GM18519 (cell line): ENCODE measurements around the gene SMIM29.

Experiments used
- ATAC-seq: cut with Tn5 transposase; IDR thresholded peaks from one replicate; pipeline ENCODE4 v1.9.1; 2021; ENCODE audit warnings: mild to moderate bottlenecking, moderate library complexity; ENCODE audit not compliant: unreplicated experiment, low FRiP score

SMIM29 gene

GRCh38 chr6:34230653-34231371 is 18.0 kb downstream of the SMIM29 start:
- no peak for ATAC-seq

GRCh38 chr6:34229877-34230276 is 18.9 kb downstream of the SMIM29 start:
- no peak for ATAC-seq

- ATAC-seq = no peak
These were observed 20.9 kb downstream of the SMIM29 start for GRCh38 chr6:34227761-34228421.

- ATAC-seq = no peak
These were observed 21.8 kb downstream of the SMIM29 start for GRCh38 chr6:34226731-34227586.

GRCh38 chr6:34226066-34226465 is 22.7 kb downstream of the SMIM29 start:
- ATAC-seq = no peak

GRCh38 chr6:34225551-34225950 is 23.3 kb downstream of the SMIM29 start:
- ATAC-seq = no peak

GRCh38 chr6:34223956-34224940 is 24.6 kb downstream of the SMIM29 start:
- ATAC-seq = peak; percentile 81

GRCh38 chr6:34223381-34223955 is 25.3 kb downstream of the SMIM29 start:
- ATAC-seq = no peak

- no peak for ATAC-seq
These were observed 30.1 kb downstream of the SMIM29 start for GRCh38 chr6:34218691-34219090.

- ATAC-seq = no peak
These were observed 35.0 kb downstream of the SMIM29 start for GRCh38 chr6:34213772-34214171.

GRCh38 chr6:34207695-34208443 is 40.9 kb downstream of the SMIM29 start:
- no peak for ATAC-seq

GRCh38 chr6:34206726-34207125 is 42.1 kb downstream of the SMIM29 start:
- no peak for ATAC-seq

- ATAC-seq = no peak
These were observed 42.9 kb downstream of the SMIM29 start for GRCh38 chr6:34205916-34206315.

- no peak for ATAC-seq
These were observed 43.3 kb downstream of the SMIM29 start for GRCh38 chr6:34205466-34205865.

GRCh38 chr6:34204693-34205092 is 44.1 kb downstream of the SMIM29 start:
- no peak for ATAC-seq

GRCh38 chr6:34202329-34203201 is 46.2 kb downstream of the SMIM29 start:
- no peak for ATAC-seq

GRCh38 chr6:34201455-34202107 is 47.2 kb downstream of the SMIM29 start:
- ATAC-seq = no peak
